H9 (cell line): ENCODE data around the gene ING2. TPM values are rescaled to one million over a fixed set of nuclear protein-coding genes. Genes with fewer than 3 reads are reported as not detected.

Source experiments
- DNase-seq: peaks from one replicate; pipeline ENCODE4 v3.0.0-alpha.2; 2017
- H2AFZ ChIP-seq: one replicate; pipeline ENCODE4 v1.6.1; 2013; ENCODE audit warnings: mild to moderate bottlenecking, low read length, control low read depth, moderate library complexity
- H2AK5ac ChIP-seq: 2 replicates; pipeline ENCODE4 v1.6.1; 2013; ENCODE audit warnings: low read length, control low read depth, mixed read lengths; ENCODE audit not compliant: insufficient read length
- H2BK120ac ChIP-seq: one replicate; pipeline ENCODE4 v1.6.1; 2013; ENCODE audit warnings: low read depth, mild to moderate bottlenecking, low read length, control low read depth, inconsistent platforms; ENCODE audit not compliant: poor library complexity, severe bottlenecking
- H2BK12ac ChIP-seq: 2 replicates; pipeline ENCODE4 v1.6.1; 2013; ENCODE audit warnings: low read length, control low read depth, mixed read lengths, low read depth; ENCODE audit not compliant: insufficient read length
- H2BK15ac ChIP-seq: 2 replicates; pipeline ENCODE4 v1.6.1; 2013; ENCODE audit warnings: low read depth, low read length, control low read depth
- H2BK20ac ChIP-seq: one replicate; pipeline ENCODE4 v1.6.1; 2013; ENCODE audit warnings: low read depth, mild to moderate bottlenecking, low read length, control low read depth, inconsistent platforms; ENCODE audit not compliant: poor library complexity, severe bottlenecking
- H2BK5ac ChIP-seq: 2 replicates; pipeline ENCODE4 v1.6.1; 2013; ENCODE audit warnings: low read length, control low read depth, mixed read lengths; ENCODE audit not compliant: insufficient read length
- H3K14ac ChIP-seq: 2 replicates; pipeline ENCODE4 v1.6.1; 2013; ENCODE audit warnings: low read length, control low read depth; ENCODE audit not compliant: insufficient read depth
- H3K18ac ChIP-seq: 2 replicates; pipeline ENCODE4 v1.6.1; 2013; ENCODE audit warnings: low read depth, mild to moderate bottlenecking, mixed read lengths, low read length, control low read depth; ENCODE audit not compliant: insufficient read length
- H3K23ac ChIP-seq: 2 replicates; pipeline ENCODE4 v1.6.1; 2013; ENCODE audit warnings: low read length, control low read depth, mixed read lengths, low read depth; ENCODE audit not compliant: insufficient read length
- H3K23me2 ChIP-seq: 2 replicates; pipeline ENCODE4 v1.6.1; 2013; ENCODE audit warnings: low read depth, mild to moderate bottlenecking, mixed read lengths, low read length, control low read depth; ENCODE audit not compliant: insufficient read length, poor library complexity, severe bottlenecking
- H3K27ac ChIP-seq: 2 replicates; pipeline ENCODE4 v1.5.1; 2013; ENCODE audit warnings: low read length, control low read depth, mixed read lengths, low read depth; ENCODE audit not compliant: insufficient read length
- H3K27me3 ChIP-seq: 2 replicates; pipeline ENCODE4 v1.6.1; 2013; ENCODE audit warnings: low read length, control low read depth, inconsistent platforms; ENCODE audit not compliant: insufficient read depth
- H3K4ac ChIP-seq: 2 replicates; pipeline ENCODE4 v1.6.1; 2013; ENCODE audit warnings: low read depth, mild to moderate bottlenecking, control low read depth, inconsistent platforms, low read length, moderate library complexity
- H3K4me1 ChIP-seq: 2 replicates; pipeline ENCODE4 v1.6.1; 2013; ENCODE audit warnings: low read length, control low read depth, inconsistent platforms; ENCODE audit not compliant: insufficient read depth
- H3K4me2 ChIP-seq: 2 replicates; pipeline ENCODE4 v1.6.1; 2013; ENCODE audit warnings: low read length, control low read depth, mixed read lengths; ENCODE audit not compliant: insufficient read length, insufficient read depth
- H3K56ac ChIP-seq: 2 replicates; pipeline ENCODE4 v1.6.1; 2013; ENCODE audit warnings: low read depth, mild to moderate bottlenecking, mixed read lengths, low read length, control low read depth; ENCODE audit not compliant: insufficient read length
- H3K79me1 ChIP-seq: 2 replicates; pipeline ENCODE4 v1.6.1; 2013; ENCODE audit warnings: low read depth, mild to moderate bottlenecking, moderate library complexity, low read length, control low read depth, inconsistent platforms; ENCODE audit not compliant: insufficient read depth, poor library complexity, severe bottlenecking
- H3K79me2 ChIP-seq: 2 replicates; pipeline ENCODE4 v1.6.1; 2013; ENCODE audit warnings: low read length, control low read depth, inconsistent platforms; ENCODE audit not compliant: insufficient read depth
- H3K9ac ChIP-seq: 2 replicates; pipeline ENCODE4 v1.6.1; 2013; ENCODE audit warnings: low read length, control low read depth, mixed read lengths; ENCODE audit not compliant: insufficient read length; ENCODE audit errors: extremely low read depth
- H3K9me3 ChIP-seq: one replicate; pipeline ENCODE4 v1.6.1; 2013; ENCODE audit warnings: low read depth, low read length, inconsistent platforms; ENCODE audit not compliant: control insufficient read depth
- H3T11ph ChIP-seq: one replicate; pipeline ENCODE4 v1.6.1; 2013; ENCODE audit warnings: mild to moderate bottlenecking, low read length, control low read depth, inconsistent platforms
- H4K20me1 ChIP-seq: one replicate; pipeline ENCODE4 v1.6.1; 2013; ENCODE audit not compliant: control insufficient read depth, insufficient read length, insufficient read depth
- H4K5ac ChIP-seq: 2 replicates; pipeline ENCODE4 v1.6.1; 2013; ENCODE audit warnings: low read depth, mild to moderate bottlenecking, mixed read lengths, low read length, control low read depth; ENCODE audit not compliant: insufficient read length
- H4K8ac ChIP-seq: replicated peaks from 2 replicates; pipeline ENCODE4 v1.6.1; 2013; ENCODE audit warnings: low read length, control low read depth, mixed read lengths, low read depth; ENCODE audit not compliant: insufficient read length
- H4K91ac ChIP-seq: 2 replicates; pipeline ENCODE4 v1.6.1; 2013; ENCODE audit warnings: low read depth, mild to moderate bottlenecking, moderate library complexity, mixed read lengths, low read length, control low read depth; ENCODE audit not compliant: insufficient read length
- H3K27ac Mint-ChIP-seq, 3 experiments: 2 replicates in 2 of 3; 3 replicates in 1 of 3; pipeline ENCODE4 v1.8.0; 2020 to 2021; ENCODE audit warnings: mixed read lengths in 3 of 3, mild to moderate bottlenecking in 1 of 3, moderate library complexity in 1 of 3
- H3K27me3 Mint-ChIP-seq: 2 replicates; pipeline ENCODE4 v1.8.0; 2021; ENCODE audit warnings: low read depth, mild to moderate bottlenecking, moderate library complexity, mixed read lengths
- H3K36me3 Mint-ChIP-seq, 3 experiments: 2 replicates in 2 of 3; 3 replicates in 1 of 3; pipeline ENCODE4 v1.8.0; 2020 to 2021; ENCODE audit warnings: low read depth in 3 of 3, mixed read lengths in 3 of 3; ENCODE audit not compliant: insufficient read depth in 1 of 3
- H3K4me1 Mint-ChIP-seq, 2 experiments: 2 replicates each; pipeline ENCODE4 v1.8.0; 2020; ENCODE audit warnings: mixed read lengths in 2 of 2
- H3K4me3 Mint-ChIP-seq, 2 experiments: 2 replicates in 1 of 2; 3 replicates in 1 of 2; pipeline ENCODE4 v1.8.0; 2020 to 2021; ENCODE audit warnings: mild to moderate bottlenecking in 2 of 2, mixed read lengths in 2 of 2, moderate library complexity in 1 of 2
- H3K9me3 Mint-ChIP-seq, 2 experiments: 2 replicates in 1 of 2; 3 replicates in 1 of 2; pipeline ENCODE4 v1.8.0; 2020; ENCODE audit warnings: mild to moderate bottlenecking in 2 of 2, mixed read lengths in 2 of 2, moderate library complexity in 1 of 2
- WGBS: extraction: QIAGEN DNeasy Blood & Tissue Kit; methylation state at CpG from one replicate; pipeline ENCODE4 v1.1.7; 2013; ENCODE audit warnings: missing lambda C conversion rate, low lambda C conversion rate, mixed read lengths; ENCODE audit not compliant: insufficient read length; ENCODE audit errors: extremely low coverage; 5-methylcytosine and 5-hydroxymethylcytosine counted together
- total RNA-seq: library from RNA; stranded (reverse); gene quantifications from 2 replicates; pipeline ENCODE4 v1.2.1, GENCODE V29; 2021
- TF ChIP-seq, protein P1 (sequence below): fragments of 200-600 bp; sonication (generic); conservative IDR thresholded peaks from 3 replicates; pipeline ENCODE4 v1.8.0; 2021; ENCODE audit warnings: antibody characterized with exemption, mild to moderate bottlenecking

Gene ING2
- total RNA-seq, 1 experiment from 2014 or later: 18.6 TPM

- Mint-ChIP-seq H3K9me3 (no peaks in the 10 kb centered on the region), H3K27ac (no peak overlapping the region), H3K4me3 (no peak overlapping the region), H3K27me3 (no peaks in the 10 kb centered on the region), H3K4me1 (peaks cover 29 to 36% of the 10 kb centered on the region in 2 experiments), H3K36me3 (peaks cover 0 to 4% (median 1%) of the 10 kb centered on the region in 3 experiments; a peak in 5 of 7 replicates)
- Histone ChIP-seq H3K4me1 (no peaks in the 10 kb centered on the region; the same call in 1 of the 2 replicates), H2AFZ (no peak overlapping the region), H4K20me1 (no peaks in the 10 kb centered on the region), H2BK12ac (no peak overlapping the region), H3K9me3 (no peaks in the 10 kb centered on the region), H3K79me1 (no peaks in the 10 kb centered on the region), H4K8ac (no peak overlapping the region), H3K18ac (no peak overlapping the region), H3K4me2 (no peak overlapping the region), H3K23ac (no peak overlapping the region), H3T11ph (no peak overlapping the region), H3K27me3 (no peaks in the 10 kb centered on the region), H3K79me2 (no peaks in the 10 kb centered on the region), H2BK20ac (no peak overlapping the region), H4K5ac (no peak overlapping the region), H3K4ac (no peak overlapping the region), H3K23me2 (no peaks in the 10 kb centered on the region), H3K56ac (no peak overlapping the region), H3K27ac (no peak overlapping the region), H2AK5ac (no peak overlapping the region), H2BK15ac (no peak overlapping the region), H4K91ac (no peak overlapping the region), H2BK120ac (no peak overlapping the region), H2BK5ac (no peak overlapping the region), H3K9ac (no peak overlapping the region), H3K14ac (no peak overlapping the region)
- no peak for DNase-seq
- TF ChIP-seq, protein P1, sequence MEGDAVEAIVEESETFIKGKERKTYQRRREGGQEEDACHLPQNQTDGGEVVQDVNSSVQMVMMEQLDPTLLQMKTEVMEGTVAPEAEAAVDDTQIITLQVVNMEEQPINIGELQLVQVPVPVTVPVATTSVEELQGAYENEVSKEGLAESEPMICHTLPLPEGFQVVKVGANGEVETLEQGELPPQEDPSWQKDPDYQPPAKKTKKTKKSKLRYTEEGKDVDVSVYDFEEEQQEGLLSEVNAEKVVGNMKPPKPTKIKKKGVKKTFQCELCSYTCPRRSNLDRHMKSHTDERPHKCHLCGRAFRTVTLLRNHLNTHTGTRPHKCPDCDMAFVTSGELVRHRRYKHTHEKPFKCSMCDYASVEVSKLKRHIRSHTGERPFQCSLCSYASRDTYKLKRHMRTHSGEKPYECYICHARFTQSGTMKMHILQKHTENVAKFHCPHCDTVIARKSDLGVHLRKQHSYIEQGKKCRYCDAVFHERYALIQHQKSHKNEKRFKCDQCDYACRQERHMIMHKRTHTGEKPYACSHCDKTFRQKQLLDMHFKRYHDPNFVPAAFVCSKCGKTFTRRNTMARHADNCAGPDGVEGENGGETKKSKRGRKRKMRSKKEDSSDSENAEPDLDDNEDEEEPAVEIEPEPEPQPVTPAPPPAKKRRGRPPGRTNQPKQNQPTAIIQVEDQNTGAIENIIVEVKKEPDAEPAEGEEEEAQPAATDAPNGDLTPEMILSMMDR: no peak
- WGBS: no CpG with 5 or more reads among the region's 2 CpGs
These were observed 12.3 kb downstream of the ING2 start for GRCh38 chr4:183517194-183517593.
